SH-SY5Y (cell line): ENCODE measurements around the gene FGF1.

Source experiments
- GATA2 ChIP-seq: IDR thresholded peaks from 2 replicates; pipeline ENCODE4 v1.6.1; 2011; ENCODE audit warnings: mild to moderate bottlenecking, low read depth, low read length
- GATA3 ChIP-seq: IDR thresholded peaks from 2 replicates; pipeline ENCODE4 v1.6.1; 2011; ENCODE audit warnings: low read depth, mild to moderate bottlenecking, low read length, moderate library complexity

DNA sequence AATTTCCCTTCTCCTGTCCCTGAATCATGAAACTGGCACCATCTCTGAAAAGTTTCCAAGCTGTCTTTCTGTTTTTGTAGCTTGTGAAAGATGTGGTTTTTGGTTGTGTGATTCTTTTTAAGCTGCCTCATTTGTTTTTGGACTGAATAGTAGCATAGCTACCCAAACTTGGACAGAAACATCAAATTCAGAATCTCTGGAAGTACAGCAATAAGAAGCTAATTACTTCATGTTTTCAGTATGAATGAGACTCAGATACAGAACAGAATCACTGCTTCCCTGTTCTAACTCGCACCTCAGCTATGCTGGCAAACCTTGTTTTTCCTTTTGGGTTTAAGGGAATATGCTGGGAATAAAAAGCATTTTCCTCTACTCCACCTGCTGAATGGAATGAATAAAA lies 101.0 kb downstream of the FGF1 start:
- TF ChIP-seq GATA2 (no peak), GATA3 (no peak)
